ENCODE data around the gene CAST.

DNA sequence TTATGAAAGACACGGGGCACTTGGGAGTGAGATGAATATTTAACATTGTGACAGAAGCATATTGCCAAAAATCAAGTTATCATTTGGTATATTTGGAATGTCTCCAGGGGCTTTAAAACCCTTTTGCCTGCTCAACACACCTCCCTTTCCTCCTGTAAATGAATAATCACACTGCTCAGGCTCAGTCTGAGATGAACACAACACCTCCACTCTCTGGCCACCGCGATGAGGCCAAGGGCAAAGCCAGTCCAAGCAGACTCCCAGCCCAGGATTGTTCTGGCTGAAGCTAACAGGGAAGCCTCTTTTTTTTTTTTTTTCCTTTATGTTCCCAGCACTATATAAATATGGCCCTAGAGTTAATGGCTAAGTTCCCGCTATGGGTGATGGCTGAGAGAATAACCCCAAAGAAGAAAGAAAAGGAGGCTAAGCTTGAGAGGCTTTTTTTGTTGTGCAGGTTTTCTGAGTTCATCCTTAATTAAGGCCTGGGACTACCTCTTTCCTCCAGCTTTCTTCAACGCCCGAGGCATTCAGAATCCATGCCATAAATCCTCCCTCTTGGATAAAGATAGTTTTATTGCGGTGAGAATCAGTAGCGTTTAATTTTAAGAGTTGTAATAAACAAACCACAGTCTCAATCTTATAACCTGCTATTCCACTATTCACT lies 156.1 kb downstream of the CAST start:
- TF ChIP-seq, protein P1, sequence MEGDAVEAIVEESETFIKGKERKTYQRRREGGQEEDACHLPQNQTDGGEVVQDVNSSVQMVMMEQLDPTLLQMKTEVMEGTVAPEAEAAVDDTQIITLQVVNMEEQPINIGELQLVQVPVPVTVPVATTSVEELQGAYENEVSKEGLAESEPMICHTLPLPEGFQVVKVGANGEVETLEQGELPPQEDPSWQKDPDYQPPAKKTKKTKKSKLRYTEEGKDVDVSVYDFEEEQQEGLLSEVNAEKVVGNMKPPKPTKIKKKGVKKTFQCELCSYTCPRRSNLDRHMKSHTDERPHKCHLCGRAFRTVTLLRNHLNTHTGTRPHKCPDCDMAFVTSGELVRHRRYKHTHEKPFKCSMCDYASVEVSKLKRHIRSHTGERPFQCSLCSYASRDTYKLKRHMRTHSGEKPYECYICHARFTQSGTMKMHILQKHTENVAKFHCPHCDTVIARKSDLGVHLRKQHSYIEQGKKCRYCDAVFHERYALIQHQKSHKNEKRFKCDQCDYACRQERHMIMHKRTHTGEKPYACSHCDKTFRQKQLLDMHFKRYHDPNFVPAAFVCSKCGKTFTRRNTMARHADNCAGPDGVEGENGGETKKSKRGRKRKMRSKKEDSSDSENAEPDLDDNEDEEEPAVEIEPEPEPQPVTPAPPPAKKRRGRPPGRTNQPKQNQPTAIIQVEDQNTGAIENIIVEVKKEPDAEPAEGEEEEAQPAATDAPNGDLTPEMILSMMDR (IDR thresholded peaks at IDR 0.05) = no peak
- TF ChIP-seq EP300 (IDR thresholded peaks at IDR 0.05) (no peak), POLR2A (IDR thresholded peaks at IDR 0.05) (no peak), POLR2AphosphoS5 (IDR thresholded peaks at IDR 0.05) (no peak)

All from stomach (tissue), 4 donors.